Liver (tissue), 9 donors: ENCODE results near the gene ATF6B. TPM values are rescaled to one million over a fixed set of nuclear protein-coding genes. Genes with fewer than 3 reads are reported as not detected.

ENCODE experiments used
- DNase-seq: peaks from one replicate; pipeline ENCODE4 v3.0.0-alpha.2; 2017; ENCODE audit warnings: low spot score
- H3K27ac ChIP-seq, 2 donors: one replicate each; pipeline ENCODE4 v1.7.0; 2013; ENCODE audit warnings: inconsistent platforms in 2 of 2, low read length in 2 of 2, control low read depth in 1 of 2, low read depth in 1 of 2, mild to moderate bottlenecking in 1 of 2
- H3K27me3 ChIP-seq, 4 donors: one replicate each; pipeline versions ENCODE4 v1.6.1 to v1.7.0; 2013; ENCODE audit warnings: low read length in 3 of 4, inconsistent platforms in 1 of 4, mild to moderate bottlenecking in 1 of 4, moderate library complexity in 1 of 4; ENCODE audit not compliant: control insufficient read depth in 4 of 4, insufficient read depth in 4 of 4
- H3K36me3 ChIP-seq, 4 donors: one replicate each; pipeline versions ENCODE4 v1.6.1 to v1.7.0; 2013; ENCODE audit warnings: low read length in 3 of 4, mild to moderate bottlenecking in 3 of 4, low read depth in 1 of 4, moderate library complexity in 1 of 4; ENCODE audit not compliant: control insufficient read depth in 4 of 4, insufficient read depth in 3 of 4
- H3K4me1 ChIP-seq, 4 donors: one replicate each; pipeline versions ENCODE4 v1.6.1 to v1.7.0; 2013; ENCODE audit warnings: low read length in 3 of 4, mild to moderate bottlenecking in 3 of 4, moderate library complexity in 1 of 4; ENCODE audit not compliant: control insufficient read depth in 4 of 4, insufficient read depth in 4 of 4
- H3K4me3 ChIP-seq, 3 donors: one replicate each; pipeline versions ENCODE4 v1.6.1 to v1.7.0; 2013; ENCODE audit warnings: low read length in 3 of 3, control low read depth in 1 of 3, low read depth in 1 of 3, mild to moderate bottlenecking in 1 of 3
- H3K9ac ChIP-seq, 2 donors: one replicate each; pipeline ENCODE4 v1.7.0; 2013; ENCODE audit warnings: low read length in 2 of 2, mild to moderate bottlenecking in 2 of 2, moderate library complexity in 2 of 2, control low read depth in 1 of 2, low read depth in 1 of 2
- H3K9me3 ChIP-seq, 4 donors: one replicate each; pipeline versions ENCODE4 v1.6.1 to v1.7.0; 2013; ENCODE audit warnings: low read length in 3 of 4; ENCODE audit not compliant: control insufficient read depth in 4 of 4
- FOXA1 ChIP-seq: IDR thresholded peaks from 2 replicates; pipeline ENCODE4 v1.6.1; 2016; ENCODE audit warnings: antibody characterized with exemption
- GABPA ChIP-seq, 2 donors: IDR thresholded peaks in 1 of 2; conservative IDR thresholded peaks in 1 of 2; 2 replicates each; pipeline ENCODE4 v1.6.1; 2016; ENCODE audit warnings: antibody characterized with exemption in 2 of 2, mild to moderate bottlenecking in 1 of 2, moderate library complexity in 1 of 2
- HNF4A ChIP-seq, 2 donors: conservative IDR thresholded peaks; 2 replicates each; pipeline ENCODE4 v1.6.1; 2016; ENCODE audit warnings: antibody characterized with exemption in 2 of 2, mild to moderate bottlenecking in 2 of 2
- JUND ChIP-seq, 2 donors: IDR thresholded peaks; 2 replicates each; pipeline ENCODE4 v1.6.1; 2016; ENCODE audit warnings: antibody characterized with exemption in 2 of 2
- NR2F2 ChIP-seq: IDR thresholded peaks from 2 replicates; pipeline ENCODE4 v1.6.1; 2016; ENCODE audit warnings: antibody characterized with exemption
- RAD21 ChIP-seq, 2 donors: IDR thresholded peaks; 2 replicates each; pipeline ENCODE4 v1.6.1; 2016; ENCODE audit warnings: antibody characterized with exemption in 2 of 2, mild to moderate bottlenecking in 2 of 2
- RXRA ChIP-seq, 2 donors: IDR thresholded peaks; 2 replicates each; pipeline ENCODE4 v1.6.1; 2017 to 2018; ENCODE audit warnings: antibody characterized with exemption in 2 of 2, mild to moderate bottlenecking in 1 of 2
- SP1 ChIP-seq: IDR thresholded peaks from 2 replicates; pipeline ENCODE4 v1.6.1; 2018; ENCODE audit warnings: antibody characterized with exemption, mild to moderate bottlenecking
- TAF1 ChIP-seq: conservative IDR thresholded peaks from 2 replicates; pipeline ENCODE4 v1.6.1; 2016; ENCODE audit warnings: antibody characterized with exemption, mild to moderate bottlenecking
- YY1 ChIP-seq: IDR thresholded peaks from 2 replicates; pipeline ENCODE4 v1.6.1; 2016; ENCODE audit warnings: antibody characterized with exemption, mild to moderate bottlenecking
- WGBS: extraction: QIAGEN DNeasy Blood & Tissue Kit; methylation state at CpG from one replicate; pipeline ENCODE4 v1.1.7; 2013; 5-methylcytosine and 5-hydroxymethylcytosine counted together
- polyA plus RNA-seq, 2 donors: library from polyadenylated mRNA; stranded (reverse) in 1 of 2; unstranded in 1 of 2; fragments of 200-250 nt in 1 of 2; fragments of >200 nt in 1 of 2; fragmentation: Nextera tagmentation in 1 of 2; extraction: Ambion mirVana in 1 of 2; gene quantifications; one replicate each; pipeline versions ENCODE4 v1.2.1 to v1.2.3, GENCODE V29; 2013 to 2015
- total RNA-seq, 2 donors: library from RNA; depleted of rRNA; stranded (reverse); fragments of >200 nt; gene quantifications; one replicate each; pipeline ENCODE4 v1.2.3, GENCODE V29; 2014
- TF ChIP-seq, protein P1 (sequence below): IDR thresholded peaks from 2 replicates; pipeline ENCODE4 v1.6.1; 2016; ENCODE audit warnings: antibody characterized with exemption
- TF ChIP-seq, protein P2 (sequence below): IDR thresholded peaks from 2 replicates; pipeline ENCODE4 v1.6.1; 2016; ENCODE audit warnings: antibody characterized with exemption
- TF ChIP-seq, protein P3 (sequence below): fragments of 150-350 bp; IDR thresholded peaks from 2 replicates; pipeline ENCODE4 v1.5.1; 2017; ENCODE audit warnings: improper control_type of control experiment, low read depth, low read length; ENCODE audit not compliant: missing input control
- TF ChIP-seq, protein P4 (sequence below): IDR thresholded peaks from 2 replicates; pipeline ENCODE4 v1.6.1; 2016; ENCODE audit warnings: antibody characterized with exemption, mild to moderate bottlenecking
- donor health status: healthy.
- donor health status: healthy.
- donor health status: healthy.
- donor health status: healthy.
- donor health status: healthy.

ATF6B gene
- total and polyA plus RNA-seq, 4 donors, result 13.6 to 24.8 (median 15.5) TPM

DNA sequence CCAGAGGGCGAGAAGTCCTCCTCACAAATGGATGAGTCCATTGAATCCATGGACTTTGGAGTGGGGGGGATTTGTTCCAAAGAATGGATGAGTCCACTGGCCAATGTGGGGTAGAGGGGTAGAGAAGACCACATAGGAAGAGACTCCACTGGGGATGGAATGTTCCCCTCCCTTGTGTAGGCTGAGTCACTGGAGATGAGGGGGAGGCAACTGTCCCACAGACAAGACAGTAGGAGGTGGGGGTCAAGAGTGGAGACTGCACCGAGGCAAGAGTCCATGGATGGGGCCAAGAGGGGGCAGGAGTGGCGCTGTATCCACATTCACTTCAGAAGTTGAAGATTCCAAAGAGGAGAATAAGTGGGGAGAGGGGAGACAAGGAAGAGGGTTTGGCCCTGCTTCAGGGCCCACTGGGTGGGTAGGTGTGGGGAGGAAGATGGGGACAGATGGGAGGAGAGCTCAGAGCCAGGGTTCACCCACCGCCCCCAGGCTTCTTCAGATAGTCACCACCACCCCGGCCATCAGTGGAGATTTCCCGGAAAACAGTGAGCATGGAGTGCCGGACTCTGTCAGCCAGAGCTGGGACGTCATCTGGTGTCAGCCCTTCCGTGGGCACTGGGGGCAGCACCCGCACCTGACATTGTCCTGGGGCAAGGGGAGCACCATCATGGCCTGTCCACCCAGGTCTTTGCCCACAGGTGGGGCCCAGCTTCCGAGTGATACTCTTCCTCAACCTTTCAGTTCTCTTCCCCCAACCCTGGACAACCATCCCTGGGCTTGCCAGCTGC lies 41.0 kb upstream of the ATF6B start:
- TF ChIP-seq, protein P1, sequence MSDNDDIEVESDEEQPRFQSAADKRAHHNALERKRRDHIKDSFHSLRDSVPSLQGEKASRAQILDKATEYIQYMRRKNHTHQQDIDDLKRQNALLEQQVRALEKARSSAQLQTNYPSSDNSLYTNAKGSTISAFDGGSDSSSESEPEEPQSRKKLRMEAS, result no peak
- TF ChIP-seq RAD21 (IDR thresholded peaks at IDR 0.05) (no peak), HNF4A (conservative IDR thresholded peaks at IDR 0.05) (peak in 1 of 2 donors; percentile 11), SP1 (no peak)
- TF ChIP-seq, protein P2, sequence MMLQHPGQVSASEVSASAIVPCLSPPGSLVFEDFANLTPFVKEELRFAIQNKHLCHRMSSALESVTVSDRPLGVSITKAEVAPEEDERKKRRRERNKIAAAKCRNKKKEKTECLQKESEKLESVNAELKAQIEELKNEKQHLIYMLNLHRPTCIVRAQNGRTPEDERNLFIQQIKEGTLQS, result no peak
- no peaks in the 10 kb centered on the region for H3K27me3 ChIP-seq
- no peak overlapping the region for H3K4me3 ChIP-seq
- peaks cover 6 to 35% (median 11%) of the 10 kb centered on the region in 4 donors for H3K36me3 ChIP-seq
- H3K9me3 ChIP-seq, result no peaks in the 10 kb centered on the region
- no peak for DNase-seq
- H3K4me1 ChIP-seq, result peaks cover 0 to 3% (median 0%) of the 10 kb centered on the region in 4 donors
- H3K27ac ChIP-seq, result no peak overlapping the region
- 92% methylated on average over 11 of the region's 11 CpGs for WGBS
- no peak overlapping the region for H3K9ac ChIP-seq

DNA sequence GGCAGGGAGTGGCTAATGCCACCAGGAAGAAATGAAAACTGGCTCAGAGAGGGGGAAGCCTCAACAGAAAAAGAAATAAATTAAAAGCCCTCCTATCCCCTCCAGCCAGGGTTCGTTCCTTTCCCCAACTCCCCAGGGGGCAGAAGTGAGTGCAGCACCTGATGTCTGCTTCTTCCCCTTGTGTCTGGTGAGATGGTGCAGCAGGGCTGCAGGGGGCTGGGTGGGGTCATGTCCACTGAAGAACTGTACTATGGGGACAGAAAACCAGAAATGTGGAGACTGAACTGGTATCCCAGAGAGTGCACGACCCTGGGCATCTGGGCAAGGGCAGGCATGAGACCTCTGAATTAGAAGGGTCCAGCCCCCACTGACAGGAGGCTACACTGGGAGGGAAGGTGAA lies 40.3 kb upstream of the ATF6B start:
- H3K36me3 ChIP-seq, result peaks cover 7 to 35% (median 11%) of the 10 kb centered on the region in 4 donors
- H3K9me3 ChIP-seq, result no peaks in the 10 kb centered on the region
- H3K27me3 ChIP-seq, result no peaks in the 10 kb centered on the region
- DNase-seq, result no peak
- H3K4me1 ChIP-seq, result peaks cover 0 to 3% (median 0%) of the 10 kb centered on the region in 4 donors
- H3K9ac ChIP-seq, result no peak overlapping the region
- no peak overlapping the region for H3K4me3 ChIP-seq
- H3K27ac ChIP-seq, result no peak overlapping the region
- WGBS, result 86% methylated on average over 2 of the region's 2 CpGs
- no peak for TF ChIP-seq RXRA (IDR thresholded peaks at IDR 0.05)
- TF ChIP-seq GABPA (IDR thresholded peaks at IDR 0.05 in 1 of 2, conservative IDR thresholded peaks at IDR 0.05 in 1 of 2), result no peak
- no peak for TF ChIP-seq RAD21 (IDR thresholded peaks at IDR 0.05)
- no peak for TF ChIP-seq TAF1
- TF ChIP-seq JUND (IDR thresholded peaks at IDR 0.05), result no peak
- TF ChIP-seq, protein P3, sequence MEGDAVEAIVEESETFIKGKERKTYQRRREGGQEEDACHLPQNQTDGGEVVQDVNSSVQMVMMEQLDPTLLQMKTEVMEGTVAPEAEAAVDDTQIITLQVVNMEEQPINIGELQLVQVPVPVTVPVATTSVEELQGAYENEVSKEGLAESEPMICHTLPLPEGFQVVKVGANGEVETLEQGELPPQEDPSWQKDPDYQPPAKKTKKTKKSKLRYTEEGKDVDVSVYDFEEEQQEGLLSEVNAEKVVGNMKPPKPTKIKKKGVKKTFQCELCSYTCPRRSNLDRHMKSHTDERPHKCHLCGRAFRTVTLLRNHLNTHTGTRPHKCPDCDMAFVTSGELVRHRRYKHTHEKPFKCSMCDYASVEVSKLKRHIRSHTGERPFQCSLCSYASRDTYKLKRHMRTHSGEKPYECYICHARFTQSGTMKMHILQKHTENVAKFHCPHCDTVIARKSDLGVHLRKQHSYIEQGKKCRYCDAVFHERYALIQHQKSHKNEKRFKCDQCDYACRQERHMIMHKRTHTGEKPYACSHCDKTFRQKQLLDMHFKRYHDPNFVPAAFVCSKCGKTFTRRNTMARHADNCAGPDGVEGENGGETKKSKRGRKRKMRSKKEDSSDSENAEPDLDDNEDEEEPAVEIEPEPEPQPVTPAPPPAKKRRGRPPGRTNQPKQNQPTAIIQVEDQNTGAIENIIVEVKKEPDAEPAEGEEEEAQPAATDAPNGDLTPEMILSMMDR, result no peak
- no peak for TF ChIP-seq YY1
- TF ChIP-seq SP1, result no peak
- no peak for TF ChIP-seq FOXA1
- no peak for TF ChIP-seq HNF4A (conservative IDR thresholded peaks at IDR 0.05)
- TF ChIP-seq NR2F2, result no peak
- TF ChIP-seq, protein P1, result no peak
- TF ChIP-seq, protein P4, sequence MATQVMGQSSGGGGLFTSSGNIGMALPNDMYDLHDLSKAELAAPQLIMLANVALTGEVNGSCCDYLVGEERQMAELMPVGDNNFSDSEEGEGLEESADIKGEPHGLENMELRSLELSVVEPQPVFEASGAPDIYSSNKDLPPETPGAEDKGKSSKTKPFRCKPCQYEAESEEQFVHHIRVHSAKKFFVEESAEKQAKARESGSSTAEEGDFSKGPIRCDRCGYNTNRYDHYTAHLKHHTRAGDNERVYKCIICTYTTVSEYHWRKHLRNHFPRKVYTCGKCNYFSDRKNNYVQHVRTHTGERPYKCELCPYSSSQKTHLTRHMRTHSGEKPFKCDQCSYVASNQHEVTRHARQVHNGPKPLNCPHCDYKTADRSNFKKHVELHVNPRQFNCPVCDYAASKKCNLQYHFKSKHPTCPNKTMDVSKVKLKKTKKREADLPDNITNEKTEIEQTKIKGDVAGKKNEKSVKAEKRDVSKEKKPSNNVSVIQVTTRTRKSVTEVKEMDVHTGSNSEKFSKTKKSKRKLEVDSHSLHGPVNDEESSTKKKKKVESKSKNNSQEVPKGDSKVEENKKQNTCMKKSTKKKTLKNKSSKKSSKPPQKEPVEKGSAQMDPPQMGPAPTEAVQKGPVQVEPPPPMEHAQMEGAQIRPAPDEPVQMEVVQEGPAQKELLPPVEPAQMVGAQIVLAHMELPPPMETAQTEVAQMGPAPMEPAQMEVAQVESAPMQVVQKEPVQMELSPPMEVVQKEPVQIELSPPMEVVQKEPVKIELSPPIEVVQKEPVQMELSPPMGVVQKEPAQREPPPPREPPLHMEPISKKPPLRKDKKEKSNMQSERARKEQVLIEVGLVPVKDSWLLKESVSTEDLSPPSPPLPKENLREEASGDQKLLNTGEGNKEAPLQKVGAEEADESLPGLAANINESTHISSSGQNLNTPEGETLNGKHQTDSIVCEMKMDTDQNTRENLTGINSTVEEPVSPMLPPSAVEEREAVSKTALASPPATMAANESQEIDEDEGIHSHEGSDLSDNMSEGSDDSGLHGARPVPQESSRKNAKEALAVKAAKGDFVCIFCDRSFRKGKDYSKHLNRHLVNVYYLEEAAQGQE, result no peak
